ENCODE results near the gene GPHN.

The GPHN gene

GRCh38 chr14:66507722-66508546, at the start of gene GPHN:
Gene GPHN, plus strand, starts transcription at chr14:66508147.
- peak; percentile 85 for DNase-seq

- no peak for DNase-seq
These were observed 48.3 kb upstream of the GPHN start for GRCh38 chr14:66459603-66460002.

- no peak for DNase-seq
These were observed 43.7 kb upstream of the GPHN start for GRCh38 chr14:66464261-66464660.

GRCh38 chr14:66468778-66469367, 39.1 kb upstream of the GPHN start:
- no peak for DNase-seq

- no peak for DNase-seq
These were observed 36.4 kb upstream of the GPHN start for GRCh38 chr14:66471584-66471983.

GRCh38 chr14:66472251-66472650, 35.7 kb upstream of the GPHN start:
- DNase-seq = no peak

- DNase-seq = no peak
These were observed 34.7 kb upstream of the GPHN start for GRCh38 chr14:66473223-66473622.

GRCh38 chr14:66476964-66477363, 31.0 kb upstream of the GPHN start:
- no peak for DNase-seq

GRCh38 chr14:66477567-66477966, 30.4 kb upstream of the GPHN start:
- no peak for DNase-seq

GRCh38 chr14:66482873-66483272, 25.1 kb upstream of the GPHN start:
- no peak for DNase-seq

GRCh38 chr14:66483322-66483721, 24.6 kb upstream of the GPHN start:
- no peak for DNase-seq

- no peak for DNase-seq
These were observed 22.9 kb upstream of the GPHN start for GRCh38 chr14:66485029-66485428.

GRCh38 chr14:66485910-66486421, 22.0 kb upstream of the GPHN start, which contains the start of gene CCDC196:
Gene CCDC196, plus strand, starts transcription at chr14:66486371. Its CDS starts 132 bp downstream, at chr14:66486503.
- no peak for DNase-seq

GRCh38 chr14:66487164-66487563, 20.8 kb upstream of the GPHN start:
- DNase-seq = no peak

- no peak for DNase-seq
These were observed 17.5 kb upstream of the GPHN start for GRCh38 chr14:66490143-66491111.

GRCh38 chr14:66493750-66494149, 14.2 kb upstream of the GPHN start:
- no peak for DNase-seq

- DNase-seq = peak; percentile 20
These were observed 12.5 kb upstream of the GPHN start for GRCh38 chr14:66495218-66496098.

- no peak for DNase-seq
These were observed 11.6 kb upstream of the GPHN start for GRCh38 chr14:66496188-66496807.

GRCh38 chr14:66496911-66497310, 11.0 kb upstream of the GPHN start:
- peak; percentile 17 for DNase-seq

- DNase-seq = no peak
These were observed 9.6 kb upstream of the GPHN start for GRCh38 chr14:66498311-66498710.

- DNase-seq = no peak
These were observed 6.4 kb upstream of the GPHN start for GRCh38 chr14:66501592-66501991.

All from activated CD8-positive, alpha-beta memory T cell treated with anti-CD3 and anti-CD28 coated beads, Interleukin-2, amount 50 U/mL, for 4 hours (primary cell).